GM18511 (cell line): Measurements from ENCODE around the gene KIF26A.
"Not testable (repeated sequence)": the region's sequence is repeated elsewhere in the genome, so short reads cannot be mapped to it uniquely, and the experiment has no call there.

Experiments
- ATAC-seq: cut with Tn5 transposase; IDR thresholded peaks from one replicate; pipeline ENCODE4 v1.9.1; 2021; ENCODE audit warnings: mild to moderate bottlenecking, moderate library complexity; ENCODE audit not compliant: unreplicated experiment

Gene KIF26A

GRCh38 chr14:104206281-104206904, 68.0 kb downstream of the KIF26A start:
- no peak for ATAC-seq

GRCh38 chr14:104207142-104208014, 69.0 kb downstream of the KIF26A start:
- ATAC-seq: no peak

- not testable (repeated sequence) for ATAC-seq
These were observed 69.6 kb downstream of the KIF26A start for GRCh38 chr14:104208015-104208295.

- not testable (repeated sequence) for ATAC-seq
These were observed 69.9 kb downstream of the KIF26A start for GRCh38 chr14:104208331-104208730.

- ATAC-seq: not testable (repeated sequence)
These were observed 70.7 kb downstream of the KIF26A start for GRCh38 chr14:104209071-104209470.

- no peak for ATAC-seq
These were observed 71.8 kb downstream of the KIF26A start for GRCh38 chr14:104209985-104210816.

- ATAC-seq: no peak
These were observed 72.4 kb downstream of the KIF26A start for GRCh38 chr14:104210817-104211195.

GRCh38 chr14:104211215-104211614, 72.8 kb downstream of the KIF26A start:
- no peak for ATAC-seq

GRCh38 chr14:104211741-104212140, 73.4 kb downstream of the KIF26A start:
- no peak for ATAC-seq

- ATAC-seq: no peak
These were observed 74.1 kb downstream of the KIF26A start for GRCh38 chr14:104212206-104213095.

- ATAC-seq: no peak
These were observed 75.1 kb downstream of the KIF26A start for GRCh38 chr14:104213301-104214034.

GRCh38 chr14:104214431-104215218, 76.2 kb downstream of the KIF26A start:
- no peak for ATAC-seq

GRCh38 chr14:104215706-104216334, 77.4 kb downstream of the KIF26A start:
- no peak for ATAC-seq

GRCh38 chr14:104216457-104216856, 78.1 kb downstream of the KIF26A start:
- no peak for ATAC-seq

- ATAC-seq: no peak
These were observed 79.3 kb downstream of the KIF26A start for GRCh38 chr14:104217486-104218360.

- ATAC-seq: no peak
These were observed 80.2 kb downstream of the KIF26A start for GRCh38 chr14:104218361-104219180.

GRCh38 chr14:104219731-104220214, 81.4 kb downstream of the KIF26A start:
- ATAC-seq: no peak
